ENCODE results near the gene GRID1.
A peak's percentile ranks its signal among the peaks of the same experiment; 100 is the strongest.

GRID1 gene

DNA sequence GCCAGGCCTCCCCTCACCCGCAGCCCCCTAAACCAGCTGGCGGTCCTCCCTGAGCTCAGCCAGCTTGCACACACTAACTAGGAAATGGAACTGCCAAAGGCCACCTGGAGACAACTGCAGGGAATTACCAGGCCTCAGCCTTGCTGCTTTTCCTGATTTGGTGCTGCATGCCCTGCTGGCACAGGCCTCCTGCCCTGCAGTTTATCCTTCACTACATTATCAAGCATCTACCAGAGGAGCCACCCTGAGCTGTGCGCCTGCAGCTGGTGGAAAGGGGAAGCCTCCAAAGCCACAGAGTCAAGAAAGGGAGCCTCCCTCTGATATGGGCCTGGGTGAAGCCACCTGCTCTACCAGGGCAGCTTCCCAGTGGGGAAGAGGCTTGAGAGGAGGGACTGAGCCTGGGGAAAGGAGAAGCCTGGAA is 139.8 kb downstream of the GRID1 start:
- Histone ChIP-seq H3K56ac (ENCODE audit: low read length) (no peak overlapping the region), H4K8ac (ENCODE audit: low read depth, low read length) (no peak overlapping the region), H3K4me1 (ENCODE audit: control insufficient read depth, low read depth, low read length) (no peaks in the 10 kb centered on the region), H3K27me3 (ENCODE audit: insufficient read depth, low read length, poor library complexity) (no peaks in the 10 kb centered on the region), H3K79me2 (ENCODE audit: control insufficient read depth, insufficient read depth, low read length) (no peaks in the 10 kb centered on the region), H3K9ac (ENCODE audit: low read length) (no peak overlapping the region), H2BK15ac (replicated peaks; ENCODE audit: low read depth) (no peak overlapping the region), H3K27ac (ENCODE audit: low read depth, low read length) (no peak overlapping the region), H2BK120ac (ENCODE audit: low read depth, low read length) (no peak overlapping the region), H2AK5ac (ENCODE audit: low read length) (no peak overlapping the region), H3K79me1 (ENCODE audit: low read length) (no peaks in the 10 kb centered on the region), H3K4me2 (ENCODE audit: low read length) (no peak overlapping the region), H2BK5ac (ENCODE audit: low read length) (no peak overlapping the region), H3K4me3 (ENCODE audit: low read length) (no peak overlapping the region), H4K5ac (ENCODE audit: low read length) (no peak overlapping the region), H3K18ac (ENCODE audit: low read length) (no peak overlapping the region), H3K4ac (ENCODE audit: low read depth, low read length) (no peak overlapping the region), H3K23ac (ENCODE audit: low read length) (no peak overlapping the region), H3K36me3 (ENCODE audit: control insufficient read depth, insufficient read depth, low read length) (no peaks in the 10 kb centered on the region)
- no peak for DNase-seq
- WGBS (ENCODE audit: extremely low coverage, insufficient coverage, low lambda C conversion rate): no CpG with 5 or more reads among the region's 3 CpGs

DNA sequence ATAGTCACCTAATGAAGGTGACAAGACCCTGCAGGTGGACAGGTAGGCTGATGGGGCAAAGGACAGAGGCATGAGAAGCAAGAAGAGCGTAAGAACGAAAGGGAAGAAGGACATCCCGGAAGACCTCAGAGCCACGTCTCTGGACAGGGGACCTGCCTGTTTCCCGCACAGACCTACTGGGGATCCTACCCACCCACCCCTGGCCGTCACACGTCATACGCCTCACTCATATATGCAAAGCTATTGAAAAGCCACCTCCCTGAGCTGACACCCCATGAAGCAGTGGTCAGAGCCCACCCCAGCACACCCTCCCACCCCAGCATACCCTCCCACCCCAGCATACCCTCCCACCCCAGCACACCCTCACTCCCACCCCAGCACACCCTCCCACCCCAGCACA is 140.6 kb downstream of the GRID1 start:
- Histone ChIP-seq H2BK5ac (ENCODE audit: low read length) (no peak overlapping the region), H2AK5ac (ENCODE audit: low read length) (no peak overlapping the region), H3K79me1 (ENCODE audit: low read length) (no peaks in the 10 kb centered on the region), H3K4me2 (ENCODE audit: low read length) (no peak overlapping the region), H3K27ac (ENCODE audit: low read depth, low read length) (no peak overlapping the region), H3K36me3 (ENCODE audit: control insufficient read depth, insufficient read depth, low read length) (no peaks in the 10 kb centered on the region), H3K79me2 (ENCODE audit: control insufficient read depth, insufficient read depth, low read length) (no peaks in the 10 kb centered on the region), H4K8ac (ENCODE audit: low read depth, low read length) (no peak overlapping the region), H3K4me1 (ENCODE audit: control insufficient read depth, low read depth, low read length) (no peaks in the 10 kb centered on the region), H2BK120ac (ENCODE audit: low read depth, low read length) (no peak overlapping the region), H3K9ac (ENCODE audit: low read length) (no peak overlapping the region), H4K5ac (ENCODE audit: low read length) (no peak overlapping the region), H3K18ac (ENCODE audit: low read length) (no peak overlapping the region), H3K23ac (ENCODE audit: low read length) (no peak overlapping the region), H3K56ac (ENCODE audit: low read length) (no peak overlapping the region), H3K4ac (ENCODE audit: low read depth, low read length) (no peak overlapping the region), H2BK15ac (replicated peaks; ENCODE audit: low read depth) (no peak overlapping the region), H3K27me3 (ENCODE audit: insufficient read depth, low read length, poor library complexity) (no peaks in the 10 kb centered on the region), H3K4me3 (ENCODE audit: low read length) (no peak overlapping the region)
- no CpG with 5 or more reads among the region's 8 CpGs for WGBS (ENCODE audit: extremely low coverage, insufficient coverage, low lambda C conversion rate)
- no peak for DNase-seq

DNA sequence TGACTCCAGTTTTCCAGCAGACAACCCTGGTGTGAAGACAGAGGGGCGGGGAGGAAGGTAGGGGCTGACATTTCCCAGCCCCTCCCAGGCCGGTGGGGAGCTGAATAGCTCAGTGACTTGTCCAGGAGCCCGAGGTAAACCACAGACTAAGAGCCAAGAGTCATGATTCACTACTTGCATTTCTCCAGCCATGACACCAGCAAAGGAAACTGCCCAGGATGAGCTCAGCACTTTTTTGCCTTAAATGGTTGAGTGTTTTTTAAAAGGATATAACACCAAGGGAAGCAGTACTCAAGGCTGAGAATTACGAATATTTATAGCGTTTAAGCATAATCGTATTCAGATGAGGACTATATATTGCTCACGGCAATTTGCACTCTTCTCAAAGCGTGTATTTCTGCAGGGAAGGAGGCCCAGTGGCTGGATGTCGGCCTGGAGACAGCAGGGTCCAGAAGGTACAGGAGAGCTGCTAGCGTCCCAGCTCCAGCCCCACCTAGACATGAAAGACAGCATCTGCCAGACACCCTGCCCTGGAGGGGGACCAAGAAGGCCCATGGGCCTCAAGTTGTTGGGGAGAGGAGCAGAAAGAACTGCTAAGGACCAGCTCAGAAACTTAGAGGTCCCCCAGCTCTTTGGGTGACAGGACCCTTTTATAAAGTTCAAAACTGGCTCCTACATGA is 141.4 kb downstream of the GRID1 start:
- Histone ChIP-seq H2AK5ac (ENCODE audit: low read length) (no peak overlapping the region), H3K36me3 (ENCODE audit: control insufficient read depth, insufficient read depth, low read length) (no peaks in the 10 kb centered on the region), H3K27ac (ENCODE audit: low read depth, low read length) (no peak overlapping the region), H3K4ac (ENCODE audit: low read depth, low read length) (no peak overlapping the region), H3K18ac (ENCODE audit: low read length) (no peak overlapping the region), H3K9ac (ENCODE audit: low read length) (no peak overlapping the region), H3K79me2 (ENCODE audit: control insufficient read depth, insufficient read depth, low read length) (no peaks in the 10 kb centered on the region), H3K79me1 (ENCODE audit: low read length) (no peaks in the 10 kb centered on the region), H3K4me2 (ENCODE audit: low read length) (no peak overlapping the region), H2BK15ac (replicated peaks; ENCODE audit: low read depth) (no peak overlapping the region), H2BK5ac (ENCODE audit: low read length) (no peak overlapping the region), H3K27me3 (ENCODE audit: insufficient read depth, low read length, poor library complexity) (no peaks in the 10 kb centered on the region), H3K23ac (ENCODE audit: low read length) (no peak overlapping the region), H3K56ac (ENCODE audit: low read length) (no peak overlapping the region), H3K4me3 (ENCODE audit: low read length) (no peak overlapping the region), H4K8ac (ENCODE audit: low read depth, low read length) (no peak overlapping the region), H4K5ac (ENCODE audit: low read length) (no peak overlapping the region), H3K4me1 (ENCODE audit: control insufficient read depth, low read depth, low read length) (no peaks in the 10 kb centered on the region), H2BK120ac (ENCODE audit: low read depth, low read length) (no peak overlapping the region)
- peak; percentile 57 for DNase-seq
- no CpG with 5 or more reads among the region's 10 CpGs for WGBS (ENCODE audit: extremely low coverage, insufficient coverage, low lambda C conversion rate)

DNA sequence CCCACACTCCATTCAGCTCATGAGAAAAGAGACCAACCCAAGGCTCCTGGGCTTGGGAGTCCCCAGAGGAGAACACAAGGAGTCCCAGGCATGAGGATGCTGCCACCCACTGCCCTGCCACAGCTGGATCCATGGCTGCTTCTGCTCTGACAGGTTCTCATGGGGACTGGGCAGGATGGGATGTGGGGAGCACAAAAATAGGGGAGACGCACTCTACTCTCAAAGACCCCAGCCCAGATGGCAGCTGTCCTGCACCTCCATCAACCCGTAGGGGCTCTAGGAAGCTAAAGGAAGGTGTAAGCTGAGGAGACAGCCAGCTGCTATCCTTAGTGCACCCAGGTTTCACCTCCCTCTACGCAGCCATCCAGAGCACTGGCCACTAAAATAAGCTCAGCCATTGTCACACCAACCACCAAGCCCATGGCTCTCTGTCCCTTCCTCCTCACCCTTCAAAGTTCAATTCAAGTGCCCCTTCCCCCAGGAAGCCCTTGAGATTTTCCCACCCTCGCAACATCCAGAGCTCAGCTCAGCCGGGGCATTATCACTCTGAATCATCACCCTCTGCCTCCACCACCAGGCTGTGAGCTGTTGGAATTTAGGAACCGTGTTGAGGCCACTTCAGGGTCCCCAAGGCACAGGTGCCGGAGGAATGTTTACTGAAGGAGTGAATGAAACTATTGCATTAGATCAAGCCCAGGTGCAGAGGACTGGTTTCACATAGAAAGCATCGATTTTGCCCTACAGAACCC is 142.1 kb downstream of the GRID1 start:
- DNase-seq: peak; percentile 50
- whole genome bisulfite sequencing (ENCODE audit: extremely low coverage, insufficient coverage, low lambda C conversion rate): no CpG with 5 or more reads among the region's 8 CpGs
- no peak overlapping the region for H3K27ac ChIP-seq (ENCODE audit: low read depth, low read length)
- H3K4me3 ChIP-seq (ENCODE audit: low read length): no peak overlapping the region
- H3K36me3 ChIP-seq (ENCODE audit: control insufficient read depth, insufficient read depth, low read length): no peaks in the 10 kb centered on the region
- no peaks in the 10 kb centered on the region for H3K79me1 ChIP-seq (ENCODE audit: low read length)
- H3K4me1 ChIP-seq (ENCODE audit: control insufficient read depth, low read depth, low read length): no peaks in the 10 kb centered on the region
- H2BK15ac ChIP-seq (replicated peaks; ENCODE audit: low read depth): no peak overlapping the region
- no peak overlapping the region for H3K4me2 ChIP-seq (ENCODE audit: low read length)
- no peaks in the 10 kb centered on the region for H3K79me2 ChIP-seq (ENCODE audit: control insufficient read depth, insufficient read depth, low read length)
- H3K27me3 ChIP-seq (ENCODE audit: insufficient read depth, low read length, poor library complexity): no peaks in the 10 kb centered on the region
- no peak overlapping the region for H4K8ac ChIP-seq (ENCODE audit: low read depth, low read length)
- no peak overlapping the region for H3K18ac ChIP-seq (ENCODE audit: low read length)
- no peak overlapping the region for H3K56ac ChIP-seq (ENCODE audit: low read length)
- no peak overlapping the region for H3K9ac ChIP-seq (ENCODE audit: low read length)
- no peak overlapping the region for H3K4ac ChIP-seq (ENCODE audit: low read depth, low read length)
- no peak overlapping the region for H2BK120ac ChIP-seq (ENCODE audit: low read depth, low read length)
- H4K5ac ChIP-seq (ENCODE audit: low read length): no peak overlapping the region
- no peak overlapping the region for H3K23ac ChIP-seq (ENCODE audit: low read length)
- H2AK5ac ChIP-seq (ENCODE audit: low read length): no peak overlapping the region
- no peak overlapping the region for H2BK5ac ChIP-seq (ENCODE audit: low read length)

DNA sequence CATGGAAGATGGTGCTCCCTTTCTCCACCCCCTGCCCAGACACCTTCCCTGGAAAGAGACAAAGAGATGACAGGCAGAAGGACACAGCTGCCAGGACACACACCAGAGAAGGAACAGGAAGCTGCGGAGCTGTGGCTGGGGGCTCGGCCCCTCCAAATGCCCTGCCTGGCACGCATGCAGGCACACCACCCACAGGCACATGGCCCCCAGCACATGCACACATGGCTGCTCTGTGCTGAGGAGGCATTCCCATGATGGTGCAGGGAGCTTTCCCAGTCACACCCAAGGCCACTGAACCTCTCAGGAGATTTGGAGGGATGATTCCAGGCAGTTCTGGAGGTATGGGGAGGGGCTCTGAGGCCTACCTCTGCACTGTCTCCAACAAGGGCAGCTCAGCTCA is 143.3 kb downstream of the GRID1 start:
- no peaks in the 10 kb centered on the region for H3K27me3 ChIP-seq (ENCODE audit: insufficient read depth, low read length, poor library complexity)
- H3K4me3 ChIP-seq (ENCODE audit: low read length): no peak overlapping the region
- no peaks in the 10 kb centered on the region for H3K36me3 ChIP-seq (ENCODE audit: control insufficient read depth, insufficient read depth, low read length)
- H2BK5ac ChIP-seq (ENCODE audit: low read length): no peak overlapping the region
- no peaks in the 10 kb centered on the region for H3K79me2 ChIP-seq (ENCODE audit: control insufficient read depth, insufficient read depth, low read length)
- no CpG with 5 or more reads among the region's 3 CpGs for WGBS (ENCODE audit: extremely low coverage, insufficient coverage, low lambda C conversion rate)
- H2AK5ac ChIP-seq (ENCODE audit: low read length): no peak overlapping the region
- H3K27ac ChIP-seq (ENCODE audit: low read depth, low read length): no peak overlapping the region
- H3K23ac ChIP-seq (ENCODE audit: low read length): no peak overlapping the region
- H3K4me1 ChIP-seq (ENCODE audit: control insufficient read depth, low read depth, low read length): no peaks in the 10 kb centered on the region
- H4K5ac ChIP-seq (ENCODE audit: low read length): no peak overlapping the region
- no peak overlapping the region for H3K18ac ChIP-seq (ENCODE audit: low read length)
- H3K56ac ChIP-seq (ENCODE audit: low read length): no peak overlapping the region
- no peak overlapping the region for H4K8ac ChIP-seq (ENCODE audit: low read depth, low read length)
- H3K9ac ChIP-seq (ENCODE audit: low read length): no peak overlapping the region
- H2BK120ac ChIP-seq (ENCODE audit: low read depth, low read length): no peak overlapping the region
- no peak overlapping the region for H3K4ac ChIP-seq (ENCODE audit: low read depth, low read length)
- no peak overlapping the region for H2BK15ac ChIP-seq (replicated peaks; ENCODE audit: low read depth)
- no peaks in the 10 kb centered on the region for H3K79me1 ChIP-seq (ENCODE audit: low read length)
- no peak overlapping the region for H3K4me2 ChIP-seq (ENCODE audit: low read length)
- DNase-seq: no peak
